HG03460 (cell line): ENCODE data around the gene USP33.
"Not testable (repeated sequence)": the region's sequence is repeated elsewhere in the genome, so short reads cannot be mapped to it uniquely, and the experiment has no call there.

ENCODE experiments used
- ATAC-seq: cut with Tn5 transposase; IDR thresholded peaks from one replicate; pipeline ENCODE4 v1.9.1; 2021; ENCODE audit not compliant: unreplicated experiment

USP33 gene

DNA sequence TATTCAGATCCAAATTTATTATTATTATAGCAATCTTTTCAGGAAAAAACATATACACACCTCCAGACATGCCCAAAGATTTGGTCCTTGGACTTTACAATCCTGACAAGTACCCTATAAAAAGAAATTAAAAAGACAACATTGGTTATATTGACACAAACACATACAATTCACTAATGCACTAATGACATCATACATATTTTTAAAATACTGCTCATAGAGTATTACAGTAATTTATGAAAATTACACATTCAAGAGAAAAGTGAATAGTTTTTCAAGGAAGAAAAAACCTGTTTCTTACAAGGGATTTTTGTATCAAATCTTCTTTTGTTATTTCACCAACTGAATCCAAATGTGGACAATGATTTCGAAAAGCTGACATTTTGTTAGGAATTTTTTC lies 18.3 kb downstream of the USP33 start:
- ATAC-seq: no peak

DNA sequence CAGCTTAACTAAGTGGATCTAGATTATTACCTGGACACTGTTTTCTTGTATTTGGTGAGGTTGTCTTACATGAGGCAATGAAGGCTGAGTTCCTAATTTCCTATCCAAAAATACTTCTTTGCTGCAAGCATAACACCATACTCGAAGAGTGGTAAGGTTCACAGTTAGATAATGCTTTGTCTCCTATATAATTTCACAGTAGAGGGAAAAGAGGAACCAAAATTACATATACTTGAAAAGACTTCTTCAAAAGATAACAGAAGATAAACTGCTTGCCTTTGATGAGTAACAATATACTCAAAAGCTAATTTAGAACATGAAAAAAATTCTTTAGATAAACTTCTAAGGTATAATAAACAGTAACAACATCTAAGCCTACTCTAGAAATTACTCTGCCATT lies 20.4 kb downstream of the USP33 start:
- ATAC-seq: no peak

DNA sequence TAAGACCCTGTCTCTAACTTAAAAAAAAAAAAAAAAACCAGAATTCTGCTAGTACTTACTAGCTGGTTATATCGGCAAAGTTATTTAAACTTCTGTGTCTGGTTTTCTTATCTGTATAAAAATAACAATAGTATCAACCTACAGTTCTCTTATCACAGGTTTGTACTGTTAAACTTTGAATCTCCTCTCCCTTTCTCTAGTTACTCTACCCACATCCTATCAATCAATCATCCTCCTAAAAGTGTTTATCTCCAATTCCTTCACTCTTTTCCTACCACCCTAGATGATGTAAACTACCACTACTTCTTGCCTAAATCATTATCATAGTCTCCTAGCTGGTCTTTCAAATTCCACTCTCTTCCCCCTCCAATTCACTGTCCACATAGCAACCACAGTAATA lies 27.6 kb downstream of the USP33 start:
- ATAC-seq: no peak

DNA sequence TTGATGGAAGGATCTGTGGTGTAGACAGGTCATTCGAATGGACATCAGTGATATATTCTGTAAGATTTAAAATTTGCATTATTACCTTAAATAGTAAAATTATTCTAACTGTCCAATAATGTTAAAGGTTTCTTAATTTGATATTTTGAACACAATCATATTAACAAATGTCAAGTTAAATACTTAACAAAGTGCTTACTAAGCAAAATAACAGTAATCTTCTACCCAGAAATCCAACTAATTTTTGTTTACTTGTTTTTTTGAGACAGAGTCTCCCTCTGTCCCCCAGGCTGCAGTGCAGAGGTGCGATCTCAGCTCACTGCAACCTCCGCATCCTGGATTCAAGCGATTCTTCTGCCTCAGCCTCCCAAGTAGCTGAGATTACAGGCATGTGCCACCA lies 33.9 kb downstream of the USP33 start:
- no peak for ATAC-seq

DNA sequence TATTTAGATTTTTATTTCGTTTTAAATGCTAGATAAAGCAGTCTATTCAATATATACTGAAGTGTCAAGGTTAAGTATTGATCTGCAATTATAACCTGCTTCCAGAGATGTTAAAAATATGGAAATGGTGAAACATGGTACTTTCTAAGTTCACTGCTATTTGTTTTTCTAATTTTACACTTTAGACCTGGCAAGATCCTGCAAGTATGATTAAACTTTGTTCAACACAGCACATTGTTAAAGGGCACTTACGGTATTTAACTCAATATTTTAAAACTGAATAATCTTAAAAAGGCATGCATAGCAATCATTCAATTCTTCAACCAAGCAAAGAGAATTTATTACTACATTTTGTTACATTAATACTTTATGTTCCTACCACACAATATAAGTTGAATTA lies 41.5 kb downstream of the USP33 start:
- ATAC-seq: no peak

- ATAC-seq: no peak
These were observed 43.6 kb downstream of the USP33 start for GRCh38 chr1:77716065-77716464.

- ATAC-seq: no peak
These were observed 49.9 kb downstream of the USP33 start for GRCh38 chr1:77709727-77710126.

DNA sequence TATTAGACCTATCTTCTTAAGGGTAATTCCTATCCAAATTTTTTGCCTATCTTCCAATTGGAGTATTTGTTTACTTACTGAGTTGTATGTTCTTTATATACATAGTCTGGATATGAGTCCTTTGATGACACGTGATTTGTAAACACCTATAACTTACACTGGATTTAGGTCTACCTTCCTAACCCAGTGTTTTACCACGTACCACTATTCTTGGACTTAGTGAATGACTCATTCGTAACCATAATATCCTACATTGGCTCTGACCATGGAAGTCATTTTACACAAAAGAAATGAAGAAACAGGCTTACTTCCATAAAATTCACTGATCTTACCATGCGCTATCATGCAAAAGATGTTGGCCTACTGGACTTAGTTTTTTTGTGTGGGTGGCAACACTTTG lies 53.3 kb downstream of the USP33 start:
- no peak for ATAC-seq

- no peak for ATAC-seq
These were observed 54.9 kb downstream of the USP33 start for GRCh38 chr1:77704736-77705135.

GRCh38 chr1:77699673-77700072 lies 60.0 kb downstream of the USP33 start:
- ATAC-seq: not testable (repeated sequence)

GRCh38 chr1:77697441-77697840 lies 62.2 kb downstream of the USP33 start:
- no peak for ATAC-seq

- ATAC-seq: peak; percentile 46
These were observed 70.7 kb downstream of the USP33 start for GRCh38 chr1:77688939-77689338.

DNA sequence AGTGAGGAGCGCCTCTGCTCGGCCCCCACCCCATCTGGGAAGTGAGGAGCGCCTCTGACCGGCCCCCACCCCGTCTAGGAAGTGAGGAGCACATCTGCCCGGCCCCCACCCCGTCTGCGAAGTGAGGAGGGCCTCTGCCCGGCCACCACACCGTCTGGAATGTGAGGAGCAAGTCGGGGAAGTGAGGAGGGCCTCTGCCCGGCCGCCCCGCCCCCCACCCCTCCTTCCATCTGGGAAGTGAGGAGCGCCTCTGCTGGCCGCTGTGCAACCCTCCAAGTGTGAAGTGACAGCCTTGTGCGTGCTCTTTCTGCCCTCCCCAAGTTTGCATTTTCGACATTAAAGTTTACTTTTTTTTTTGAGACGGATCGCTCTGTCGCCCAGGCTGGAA lies 72.1 kb downstream of the USP33 start:
- ATAC-seq: no peak

- no peak for ATAC-seq
These were observed 72.7 kb downstream of the USP33 start for GRCh38 chr1:77686796-77687518.

DNA sequence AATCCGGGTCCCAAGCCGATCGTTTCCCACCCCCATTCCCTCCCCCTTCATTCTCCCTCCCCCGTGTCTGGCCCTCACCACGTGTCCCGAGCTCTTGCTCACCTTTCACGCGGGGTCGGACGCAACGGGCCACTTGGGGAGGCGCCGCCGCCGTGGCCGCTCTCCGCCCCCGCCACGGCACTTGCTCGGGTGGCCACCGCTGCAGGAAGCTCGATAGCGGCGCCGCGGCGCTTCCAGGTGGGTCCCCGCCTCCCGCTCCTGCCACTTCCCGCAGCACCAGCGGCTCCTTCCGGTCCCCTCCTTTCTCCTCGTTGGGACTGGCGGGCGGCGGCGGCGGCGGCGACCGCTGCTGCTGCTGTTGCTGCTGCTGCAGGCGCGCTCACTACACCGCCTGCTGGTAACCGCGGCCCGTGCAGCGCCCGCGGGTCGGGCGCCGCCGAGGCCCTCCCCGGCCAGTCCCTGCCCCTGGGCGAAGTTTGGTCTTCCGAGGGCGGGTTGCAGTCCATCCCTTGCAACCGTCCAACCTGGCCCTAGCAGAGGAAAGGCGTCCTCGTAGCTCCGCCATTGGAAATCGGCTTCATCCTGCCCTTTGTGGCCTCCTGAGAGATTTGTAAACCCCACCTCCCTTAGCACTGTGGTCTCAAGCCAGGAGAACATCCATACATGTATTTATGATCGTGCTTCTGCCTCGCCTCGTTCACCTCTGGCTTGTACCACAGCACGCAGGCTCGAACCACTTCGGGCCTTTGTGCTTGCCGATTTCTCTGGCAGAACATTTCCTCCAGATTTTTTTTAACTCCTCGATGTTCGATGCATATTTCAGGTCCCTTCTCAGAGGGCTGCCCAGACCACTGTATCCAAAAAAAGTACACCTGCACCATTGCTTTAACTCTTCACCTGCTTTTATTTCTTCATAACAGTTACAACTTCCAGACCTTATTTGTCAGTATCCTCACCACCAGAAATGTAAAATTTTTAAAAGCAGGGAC lies 76.2 kb downstream of the USP33 start:
- ATAC-seq: peak; percentile 65

DNA sequence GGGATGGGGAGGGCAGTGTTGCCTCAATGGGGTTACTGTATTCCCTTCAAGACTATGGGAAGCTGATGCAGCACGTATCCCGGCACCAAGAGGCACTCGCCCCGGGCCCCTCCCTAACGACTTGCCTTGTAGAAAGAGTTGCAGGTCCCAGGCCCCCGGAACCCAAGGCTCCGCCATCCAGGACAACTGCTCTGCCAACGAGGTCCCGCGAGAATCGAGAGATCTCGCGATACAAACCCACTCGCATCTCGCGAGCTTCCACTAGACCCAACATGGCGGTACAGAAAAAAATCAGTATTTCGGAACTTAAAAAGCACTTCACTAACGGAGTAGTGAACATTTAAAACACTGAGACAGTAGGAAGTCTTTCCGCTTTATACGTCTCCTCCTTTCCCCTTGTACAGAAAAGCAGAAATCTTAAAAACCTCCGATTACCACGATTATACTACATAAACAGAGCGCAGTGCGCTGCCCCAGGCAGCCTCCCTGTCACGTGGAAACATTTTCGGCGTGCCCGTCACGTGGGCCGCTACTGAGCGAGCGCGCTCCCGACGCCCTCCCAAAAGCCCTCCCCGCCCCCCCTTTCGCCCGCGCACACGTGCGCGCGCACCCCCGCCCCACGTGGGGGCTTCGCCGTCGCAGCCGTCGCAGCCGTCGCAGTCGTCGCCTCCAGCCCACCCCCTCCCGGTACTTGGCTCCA lies 77.0 kb downstream of the USP33 start, which contains the start of gene ZZZ3:
ZZZ3 (minus strand) TSS at position 199 of the 700 bp plus-strand sequence. CDS start 49,304 bp downstream, outside the sequence.
- peak; percentile 78 for ATAC-seq

DNA sequence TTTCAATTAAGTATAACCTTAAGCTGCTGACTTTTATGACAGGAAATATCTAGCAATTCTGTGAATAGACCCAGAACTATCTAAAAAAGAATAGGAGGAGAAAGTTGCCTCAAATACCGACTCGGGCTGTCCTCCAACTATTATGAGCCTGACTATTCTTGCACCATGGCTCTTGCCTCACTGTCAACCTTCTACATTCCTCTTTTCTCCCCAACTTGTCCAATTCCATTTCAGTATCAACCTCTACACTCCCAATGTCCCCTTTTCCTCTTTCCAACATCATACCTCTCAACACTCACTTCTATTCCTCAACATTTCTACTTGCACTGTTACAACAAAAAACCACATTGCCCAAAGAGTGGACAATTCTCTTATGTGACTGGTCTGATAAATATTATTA lies 79.5 kb downstream of the USP33 start:
- ATAC-seq: no peak

DNA sequence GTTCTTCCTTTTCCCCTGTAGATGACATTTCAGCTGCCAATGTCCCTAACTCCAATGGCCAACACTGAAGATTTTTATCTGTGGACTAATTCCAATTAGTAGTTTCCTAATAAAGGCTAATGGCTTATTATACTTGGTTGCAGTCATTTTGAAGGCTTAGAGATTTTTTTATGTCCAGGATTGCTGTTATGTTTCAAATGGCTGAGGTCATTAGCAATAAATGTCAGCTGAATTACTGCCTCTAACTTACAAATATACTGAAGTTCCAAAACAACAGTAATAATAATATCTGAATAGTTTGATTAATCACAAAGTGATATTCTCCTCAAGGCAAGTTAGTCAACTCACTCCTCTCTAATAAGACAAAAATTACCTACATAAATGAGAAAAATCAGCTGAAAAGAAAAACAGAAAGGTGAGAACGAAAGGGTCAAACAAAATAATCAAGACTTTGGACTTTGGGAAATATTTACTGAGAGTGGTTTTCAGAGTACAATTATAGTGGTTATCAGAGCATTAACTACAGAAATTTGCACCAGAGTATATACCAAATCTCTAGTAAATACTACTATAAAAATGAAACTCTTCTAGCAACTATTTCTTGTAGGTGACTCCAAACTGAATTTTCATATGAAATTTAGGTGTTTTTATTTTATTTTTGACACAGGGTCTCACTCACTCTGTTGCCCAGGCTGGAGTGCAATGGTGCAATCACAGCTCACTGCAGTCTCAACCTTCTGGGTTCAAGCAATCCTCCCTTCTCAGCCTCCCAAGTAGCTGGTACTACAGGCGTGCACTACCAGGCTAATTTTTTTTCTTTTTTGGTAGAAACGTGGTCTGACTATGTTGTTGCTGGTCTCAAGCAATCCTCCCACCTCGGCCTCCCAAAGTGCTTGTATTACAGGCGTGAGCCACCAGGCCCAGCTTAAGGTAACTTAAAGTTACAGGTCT lies 80.7 kb downstream of the USP33 start:
- no peak for ATAC-seq

- ATAC-seq: not testable (repeated sequence)
These were observed 84.8 kb downstream of the USP33 start for GRCh38 chr1:77674807-77675206.

- no peak for ATAC-seq
These were observed 85.8 kb downstream of the USP33 start for GRCh38 chr1:77673716-77674355.
